Daoy (cell line): ENCODE measurements around the gene KDM4B. TPM values are rescaled to one million over a fixed set of nuclear protein-coding genes. Genes with fewer than 3 reads are reported as not detected.
"Not testable (repeated sequence)": the region's sequence is repeated elsewhere in the genome, so short reads cannot be mapped to it uniquely, and the experiment has no call there.

Source experiments
- DNase-seq: peaks from one replicate; pipeline ENCODE4 v3.0.0-alpha.2; 2015; ENCODE audit warnings: low read depth
- total RNA-seq: library from RNA; depleted of rRNA; stranded (reverse); fragments of >200 nt; shearing (Covaris generic); gene quantifications from 2 replicates; pipeline ENCODE4 v1.2.3, GENCODE V29; 2014

Gene KDM4B
- total RNA-seq, 1 experiment from 2014 or later, result 4.2 TPM

DNA sequence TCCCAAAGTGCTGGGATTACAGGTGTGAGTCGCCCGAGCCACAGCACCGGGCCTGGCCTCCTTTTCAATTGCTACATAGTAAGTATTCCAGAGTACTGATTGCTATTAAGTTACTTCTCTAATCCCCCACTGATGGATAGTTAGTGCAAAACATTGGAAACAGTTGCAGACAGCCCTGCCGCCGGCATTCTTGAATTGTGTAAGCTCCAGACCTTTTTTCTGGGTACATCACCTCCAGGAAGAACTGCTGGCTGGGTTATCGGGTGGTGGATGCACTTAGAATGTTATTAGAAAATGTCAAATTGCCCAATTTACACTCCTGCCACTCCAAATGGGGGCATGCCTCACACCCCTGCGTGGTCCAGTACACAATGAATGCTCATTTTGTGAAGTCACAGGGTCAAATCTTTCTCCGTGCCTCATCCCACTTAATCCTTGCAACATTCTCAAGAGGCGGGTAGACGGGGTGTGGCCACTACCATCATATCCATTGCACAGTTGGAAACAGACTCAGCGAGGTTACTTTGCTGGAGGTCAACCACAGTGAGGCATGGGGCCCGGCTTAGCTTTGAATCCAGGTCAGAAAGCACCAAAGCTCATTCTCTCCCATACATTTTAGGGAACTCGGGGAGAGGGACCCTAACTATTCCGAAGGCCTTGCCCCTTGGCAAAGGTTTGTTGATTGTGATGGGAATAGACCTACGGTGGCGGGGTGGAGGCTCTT, 1.0 kb upstream of the KDM4B start:
- peak; percentile 79 for DNase-seq

GRCh38 chr19:4969292-4969771, 419 bp downstream of the KDM4B start:
- no peak for DNase-seq

DNA sequence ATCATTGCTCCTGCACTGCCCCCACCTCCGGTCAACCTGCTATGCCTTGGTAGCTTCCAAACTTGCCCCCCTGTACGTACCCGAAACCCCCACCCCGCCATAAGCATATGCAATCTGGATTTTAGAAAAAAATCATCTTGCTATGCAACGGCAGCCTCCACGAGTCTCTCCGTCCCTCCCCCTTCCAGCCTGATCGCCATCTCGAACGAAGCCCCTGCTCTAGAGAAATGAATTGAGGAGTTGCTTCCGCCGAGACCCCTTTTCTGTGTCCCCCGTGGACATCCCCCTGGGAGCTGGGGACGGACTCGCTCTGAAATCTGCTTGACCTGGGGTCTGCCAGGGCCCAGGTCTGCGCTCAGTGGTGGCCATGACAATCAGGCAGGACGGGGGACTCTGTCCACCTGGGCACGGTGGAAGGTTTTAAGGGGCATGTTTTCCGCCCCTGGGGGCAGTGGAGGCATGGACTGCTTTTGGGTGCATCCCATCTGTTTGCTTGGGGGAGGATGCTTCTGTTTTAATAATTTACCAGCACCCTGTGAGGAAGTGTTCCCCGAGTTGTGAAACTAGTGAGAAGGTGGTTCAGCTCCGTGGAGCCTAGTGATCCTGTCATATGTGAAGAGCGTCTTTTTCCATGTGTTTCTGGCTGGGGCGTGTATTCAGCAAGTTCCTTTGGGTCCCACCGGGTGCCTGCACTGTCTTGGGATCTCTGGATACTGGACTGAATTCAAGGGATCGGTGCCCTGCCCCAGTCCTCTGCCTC, 1.0 kb downstream of the KDM4B start:
- no peak for DNase-seq

DNA sequence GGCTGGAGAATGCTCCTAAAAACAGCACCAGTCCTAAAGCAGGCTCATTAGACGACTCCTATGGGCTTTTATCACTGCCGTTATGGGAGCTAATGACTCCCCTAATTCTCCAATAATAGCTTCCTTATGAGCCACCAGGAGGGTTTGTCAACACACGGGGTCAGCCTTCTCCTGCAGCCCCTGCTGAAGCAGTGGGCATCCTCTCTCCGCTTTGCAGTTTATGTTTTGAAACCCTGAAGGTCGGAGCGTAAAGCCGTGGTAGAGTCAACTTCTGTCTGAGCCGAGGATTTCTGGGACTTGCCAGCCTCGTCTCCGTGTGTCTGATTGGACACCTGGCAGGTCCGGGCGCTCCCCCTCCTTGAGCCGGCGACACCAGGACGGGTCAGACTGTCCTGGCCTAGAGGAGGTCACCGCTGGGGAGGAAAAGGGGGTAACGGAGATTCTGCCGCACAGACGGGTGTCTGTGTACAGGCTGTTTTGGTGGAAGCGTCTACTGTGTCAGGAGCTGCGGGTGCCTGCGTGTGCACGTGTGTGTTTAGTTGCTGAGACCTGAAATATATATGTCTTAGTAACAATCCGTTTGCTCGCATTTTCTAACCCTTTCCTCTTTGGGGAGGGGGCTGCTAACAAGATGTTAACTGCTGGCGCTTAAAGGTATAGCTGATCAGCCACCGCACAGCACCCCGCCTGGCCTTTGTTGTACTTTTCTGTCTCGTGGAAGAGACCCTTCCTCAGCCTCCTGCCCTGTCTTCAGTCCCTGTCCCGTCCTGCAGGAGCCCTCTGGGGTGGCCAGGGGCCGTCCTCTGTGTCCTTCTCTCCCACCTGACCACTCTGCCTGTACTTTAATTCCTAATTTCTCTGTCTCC, 1.9 kb downstream of the KDM4B start:
- no peak for DNase-seq

DNA sequence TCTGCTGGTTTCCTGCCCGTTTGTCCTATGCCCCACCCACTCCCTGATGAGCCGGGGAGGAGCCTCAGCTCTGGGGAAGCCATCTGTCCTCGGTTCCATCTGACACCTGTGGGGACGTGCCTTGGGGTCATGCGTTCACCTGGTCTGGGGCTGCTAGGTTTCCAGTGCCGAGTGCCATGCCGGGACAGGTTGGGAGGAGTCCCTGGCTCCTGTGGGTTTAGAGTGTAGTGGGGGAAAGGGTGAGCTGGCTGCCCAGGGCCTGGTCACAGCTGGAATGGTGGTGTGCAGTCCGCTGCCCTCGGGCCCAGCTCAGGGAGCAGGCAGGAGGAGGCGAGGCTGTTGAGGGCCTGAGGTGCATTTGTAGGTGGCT, 2.5 kb downstream of the KDM4B start:
- DNase-seq, result no peak

GRCh38 chr19:4971816-4972495, 3.0 kb downstream of the KDM4B start:
- DNase-seq, result no peak

GRCh38 chr19:4972509-4973230, 3.8 kb downstream of the KDM4B start:
- DNase-seq, result peak; percentile 43

GRCh38 chr19:4974880-4975469, 6.1 kb downstream of the KDM4B start:
- DNase-seq, result no peak

DNA sequence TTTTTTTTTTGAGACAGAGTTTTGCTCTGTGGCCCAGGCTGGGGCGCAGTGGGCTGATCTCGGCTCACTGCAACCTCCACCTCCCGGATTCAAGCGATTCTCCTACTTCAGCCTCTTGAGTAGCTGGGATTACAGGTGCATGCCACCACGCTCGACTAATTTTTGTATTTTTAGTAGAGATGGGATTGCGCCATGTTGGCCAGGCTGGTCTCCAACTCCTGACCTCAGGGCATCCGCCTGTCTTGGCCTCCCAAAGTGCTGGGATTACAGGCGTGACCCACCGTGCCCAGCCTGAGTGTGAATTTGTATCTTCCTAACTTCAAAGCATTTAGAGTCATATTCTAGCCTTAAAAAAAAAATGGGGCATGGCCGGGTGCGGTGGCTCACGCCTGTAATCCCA, 6.7 kb downstream of the KDM4B start:
- not testable (repeated sequence) for DNase-seq

GRCh38 chr19:4976401-4977298, 7.7 kb downstream of the KDM4B start:
- no peak for DNase-seq

- DNase-seq, result peak; percentile 67
These were observed 8.6 kb downstream of the KDM4B start for GRCh38 chr19:4977299-4978174.

DNA sequence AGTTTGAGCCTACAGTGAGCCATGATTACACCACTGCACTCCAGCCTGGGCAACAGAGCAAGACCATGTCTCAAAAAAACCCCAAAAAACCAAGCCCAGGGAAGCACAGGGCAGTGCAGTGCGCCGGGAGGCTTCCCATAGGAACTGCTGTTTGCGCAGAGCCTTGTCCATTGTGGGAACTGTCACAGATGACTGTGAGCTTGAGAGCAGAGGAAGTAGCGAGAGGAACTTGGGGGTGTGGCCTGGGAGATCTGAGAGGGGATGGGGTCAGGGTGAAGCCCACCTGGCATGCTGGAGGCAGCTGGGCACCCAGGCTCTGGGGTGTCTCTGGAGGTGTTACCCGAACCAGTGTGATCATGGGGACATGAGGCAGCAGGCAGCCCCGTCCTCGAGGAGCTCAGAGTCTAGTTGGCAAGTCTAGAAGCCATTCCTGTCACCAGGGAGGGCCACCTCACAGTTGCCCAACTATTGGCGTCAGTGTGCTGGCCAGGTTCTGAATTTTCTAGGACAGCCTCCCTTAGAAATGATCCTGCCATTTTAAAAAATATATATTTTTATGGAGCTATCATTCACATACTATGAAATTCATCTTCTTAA, 10.4 kb downstream of the KDM4B start:
- no peak for DNase-seq

DNA sequence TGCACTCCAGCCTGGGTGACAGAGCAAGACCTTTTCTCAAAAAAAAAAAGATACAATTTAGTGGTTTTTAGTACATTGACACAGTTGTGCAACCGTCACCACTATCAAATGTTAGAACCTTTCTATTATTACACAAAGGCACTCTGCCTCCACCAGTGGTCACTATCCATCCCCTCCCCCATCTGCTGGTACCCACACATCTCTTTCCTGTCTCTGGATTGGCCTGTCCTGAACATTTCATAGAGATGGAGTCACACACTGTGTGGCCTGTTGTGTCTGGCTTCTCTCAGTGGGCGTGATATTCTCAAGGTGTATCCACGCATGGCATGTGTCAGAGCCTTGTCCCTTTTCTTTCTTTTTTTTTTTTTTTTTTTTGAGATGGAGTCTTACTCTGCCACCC, 11.2 kb downstream of the KDM4B start:
- DNase-seq, result no peak

GRCh38 chr19:4980838-4981680, 12.1 kb downstream of the KDM4B start:
- no peak for DNase-seq

DNA sequence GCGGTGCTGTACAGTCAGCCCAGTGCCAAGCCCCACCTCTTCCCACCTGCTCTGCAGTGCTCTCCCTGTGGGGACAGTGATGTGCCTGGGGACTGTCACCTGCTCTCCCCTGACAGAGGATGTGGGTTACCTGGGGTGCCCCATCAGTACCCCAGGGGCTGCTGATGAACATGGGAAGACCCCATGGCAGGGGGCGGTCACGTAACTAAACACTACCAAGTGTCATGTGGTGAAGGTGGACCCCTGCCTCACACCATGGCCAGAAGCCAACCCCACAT, 12.7 kb downstream of the KDM4B start:
- no peak for DNase-seq

GRCh38 chr19:4983346-4984105, 14.6 kb downstream of the KDM4B start:
- DNase-seq, result no peak

GRCh38 chr19:4984106-4984380, 15.1 kb downstream of the KDM4B start:
- no peak for DNase-seq
